ENCODE data around the gene TERB1.
"Not testable (repeated sequence)": the region's sequence is repeated elsewhere in the genome, so short reads cannot be mapped to it uniquely, and the experiment has no call there.

Gene TERB1

DNA sequence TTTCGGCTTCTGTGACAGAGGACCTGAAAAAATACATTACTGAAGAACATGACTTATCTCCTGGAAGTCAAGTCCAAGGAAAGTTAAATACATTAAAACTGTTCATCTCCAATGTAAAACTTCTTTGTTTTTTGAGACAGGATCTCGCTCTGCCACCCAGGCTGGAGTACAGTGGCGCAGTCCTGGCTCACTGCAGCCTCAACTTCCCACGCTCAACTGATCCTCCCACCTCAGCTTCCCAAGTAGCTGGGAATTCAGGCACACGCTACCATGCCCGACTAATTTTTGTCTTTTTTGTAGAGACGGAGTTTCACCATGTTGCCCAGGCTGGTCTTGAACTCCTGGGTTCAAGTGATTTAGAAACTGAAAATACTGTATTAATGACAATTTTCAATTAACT, 9.7 kb upstream of the TERB1 start:
- DNase-seq = no peak

DNA sequence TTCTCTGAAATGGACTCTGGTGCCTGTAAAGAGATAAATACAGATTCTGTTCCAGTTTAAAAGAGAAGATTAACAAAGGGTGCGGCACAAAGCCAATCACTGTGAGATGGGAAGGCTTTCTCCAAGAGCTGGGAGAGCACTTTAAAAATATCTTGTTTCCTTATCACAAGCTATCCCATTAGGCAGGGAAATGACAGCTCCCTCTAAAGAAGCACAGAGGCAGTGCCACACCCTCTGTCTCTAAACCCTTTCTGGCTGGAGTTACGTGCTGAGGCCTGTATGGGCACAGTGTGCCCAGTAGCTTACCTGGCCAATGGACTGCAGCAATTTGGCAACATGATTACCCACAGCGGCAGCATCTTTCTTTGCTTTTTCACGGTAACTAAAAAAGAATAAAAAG, 9.0 kb upstream of the TERB1 start:
- DNase-seq = no peak

GRCh38 chr16:66809765-66810164, 8.4 kb upstream of the TERB1 start:
- no peak for DNase-seq

DNA sequence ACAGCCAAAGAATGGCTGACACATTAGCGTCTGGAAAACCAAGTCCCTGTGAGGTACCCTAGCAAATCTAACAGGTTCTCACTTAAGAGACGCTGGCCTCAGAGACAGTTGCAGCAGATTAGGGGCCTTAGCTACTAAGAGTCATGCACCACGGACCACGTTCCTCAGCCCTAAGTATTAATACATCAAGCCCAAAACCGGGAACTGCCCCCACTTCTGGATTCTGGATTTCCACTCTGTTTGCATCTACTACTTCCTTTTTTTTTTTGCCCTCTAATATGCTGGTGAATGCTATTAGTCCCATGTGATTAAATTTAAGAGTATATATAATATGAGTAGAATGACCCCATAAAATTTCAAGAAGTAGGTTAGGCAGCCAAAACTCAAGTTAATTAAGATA, 775 bp upstream of the TERB1 start:
- DNase-seq = no peak

GRCh38 chr16:66800856-66801255, 528 bp downstream of the TERB1 start:
- no peak for DNase-seq

GRCh38 chr16:66798161-66798560, 3.2 kb downstream of the TERB1 start:
- no peak for DNase-seq

- not testable (repeated sequence) for DNase-seq
Observed at GRCh38 chr16:66793984-66794383, 7.4 kb downstream of the TERB1 start.

DNA sequence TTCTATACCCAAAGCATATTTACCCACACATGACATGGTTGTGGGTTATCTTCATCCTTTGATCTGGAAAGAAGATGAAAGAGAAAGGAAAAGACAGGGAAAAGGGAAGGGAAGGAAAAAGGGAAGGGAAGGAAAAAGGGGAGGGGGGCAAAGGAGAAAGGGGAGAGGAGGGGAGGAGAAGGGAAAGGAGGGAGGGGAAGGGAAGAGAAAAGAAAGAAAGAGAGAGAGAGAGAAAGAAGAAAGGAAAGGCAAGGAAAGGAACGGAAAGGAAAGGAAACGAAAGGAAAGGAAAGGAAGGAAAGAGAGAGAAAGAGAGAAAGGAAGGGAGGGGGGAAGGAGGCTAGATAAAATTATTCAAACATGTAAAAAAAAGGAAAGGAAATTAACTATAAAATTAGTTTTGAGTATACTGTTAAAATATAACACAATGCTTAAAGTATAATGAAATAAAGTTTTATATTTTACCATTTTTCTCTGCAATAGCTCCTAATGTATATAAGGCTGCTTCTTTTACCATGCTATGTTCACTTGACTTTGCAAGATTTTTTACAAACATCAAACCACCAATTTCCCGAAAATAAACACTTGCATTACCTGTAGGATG, 11.2 kb downstream of the TERB1 start:
- DNase-seq = no peak

DNA sequence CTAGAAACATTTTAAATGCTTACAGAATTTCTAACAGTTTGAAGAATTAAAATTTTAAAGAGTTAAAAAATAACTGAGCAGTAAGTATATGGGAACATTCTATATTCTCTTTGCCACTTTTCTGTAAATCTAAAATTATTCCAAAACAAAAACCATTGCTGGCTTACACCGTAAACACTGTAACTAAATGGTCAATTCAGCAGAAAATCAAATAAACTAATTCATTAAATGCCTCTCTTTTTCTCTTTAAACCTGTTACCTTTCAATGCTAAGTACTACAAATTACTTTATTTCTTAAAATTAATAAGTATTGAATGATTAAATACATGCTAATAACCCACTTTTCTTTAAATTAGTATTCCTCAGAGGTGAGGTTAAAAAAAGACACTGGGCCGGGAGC, 14.0 kb downstream of the TERB1 start:
- DNase-seq = no peak

GRCh38 chr16:66786551-66786950, 14.8 kb downstream of the TERB1 start:
- no peak for DNase-seq

DNA sequence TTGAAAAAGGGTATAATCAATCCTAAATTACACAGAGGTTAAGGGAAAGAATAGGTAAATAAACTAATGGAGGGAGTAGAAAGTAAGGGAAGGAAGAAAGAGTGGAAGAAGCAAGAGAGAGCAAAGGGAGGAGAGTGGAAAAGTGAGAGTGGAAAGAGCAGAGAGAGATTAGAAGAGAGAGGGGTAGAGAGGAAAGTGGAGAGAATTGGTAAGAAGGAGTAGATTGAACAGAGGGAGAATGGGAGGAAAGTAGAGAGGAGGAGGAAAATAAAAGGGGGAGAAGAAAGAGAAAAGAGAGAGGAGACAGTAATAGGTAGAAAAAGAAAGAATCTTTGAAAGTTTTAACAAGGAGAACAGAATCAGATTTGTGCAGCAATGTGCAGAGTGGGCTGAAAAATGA, 24.9 kb downstream of the TERB1 start:
- no peak for DNase-seq

DNA sequence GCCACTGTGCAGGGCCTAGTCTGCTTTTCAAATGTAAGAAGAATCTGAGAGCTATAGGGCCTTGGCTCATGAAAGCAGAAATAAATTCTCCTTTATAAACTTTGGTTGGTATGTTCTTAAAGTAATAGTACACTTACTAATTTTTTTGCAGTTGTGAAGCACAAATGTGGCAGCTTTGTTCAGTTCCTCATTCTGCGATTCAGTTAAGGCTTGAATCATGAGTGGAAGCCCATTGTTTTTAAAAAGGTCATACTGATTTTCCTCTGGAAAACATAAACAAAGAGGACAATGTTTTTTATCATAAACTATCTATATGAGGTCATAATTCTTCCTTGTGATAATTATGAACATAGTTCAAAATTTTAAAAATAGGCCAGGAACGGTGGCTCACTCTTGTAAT, 26.4 kb downstream of the TERB1 start:
- DNase-seq = no peak

GRCh38 chr16:66758086-66758485, 43.3 kb downstream of the TERB1 start:
- DNase-seq = no peak

DNA sequence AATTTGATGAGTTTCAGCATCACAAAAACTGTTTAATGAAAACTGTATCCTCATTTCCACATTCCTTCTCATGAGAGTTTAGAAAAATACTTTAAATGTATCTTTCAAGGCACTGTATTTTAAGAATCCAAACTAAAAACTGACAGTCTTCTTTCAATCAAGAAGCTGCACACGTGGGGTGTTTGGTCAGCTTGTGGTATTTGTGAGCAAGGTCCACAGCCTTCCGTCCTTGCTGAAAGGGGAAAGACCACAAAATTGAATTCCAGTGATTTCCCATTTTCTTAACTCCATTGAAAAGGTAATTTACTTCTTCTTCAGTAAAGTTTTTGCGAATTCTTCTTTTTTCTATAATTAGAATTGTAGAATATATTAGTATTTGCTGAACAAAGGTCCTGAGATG, 46.6 kb downstream of the TERB1 start:
- DNase-seq = no peak

GRCh38 chr16:66754211-66754610, 47.2 kb downstream of the TERB1 start:
- DNase-seq = no peak

DNA sequence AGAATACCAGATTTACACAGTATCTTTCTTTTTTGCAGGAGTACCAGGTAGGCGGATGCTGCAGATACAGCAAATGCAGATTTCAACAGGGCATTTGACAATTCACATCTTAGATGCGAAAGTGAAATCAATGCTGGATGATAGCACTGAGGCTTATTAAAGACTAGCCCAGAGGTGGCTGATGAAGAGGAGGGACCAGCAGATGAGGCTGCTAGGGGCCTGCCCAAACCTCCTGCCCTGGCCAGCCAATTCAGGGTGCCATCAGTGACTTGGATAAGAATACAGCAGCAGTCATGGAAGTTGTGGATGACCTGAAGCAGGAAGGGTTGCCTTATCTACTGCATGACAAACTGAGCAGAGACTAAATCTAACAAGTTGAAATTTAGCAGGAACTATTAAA, 48.4 kb downstream of the TERB1 start:
- DNase-seq = no peak

- no peak for DNase-seq
Observed at GRCh38 chr16:66752379-66752778, 49.0 kb downstream of the TERB1 start.

- no peak for DNase-seq
Observed at GRCh38 chr16:66751992-66752322, 49.4 kb downstream of the TERB1 start.

GRCh38 chr16:66751303-66751991, 49.9 kb downstream of the TERB1 start, which contains the start of gene DYNC1LI2:
Gene DYNC1LI2, minus strand, starts transcription at chr16:66751609. Its CDS starts 18 bp downstream, at chr16:66751591.
- peak; percentile 82 to 84 for DNase-seq

GRCh38 chr16:66751053-66751302, 50.4 kb downstream of the TERB1 start:
- DNase-seq = no peak

- no peak for DNase-seq
Observed at GRCh38 chr16:66750279-66751052, 50.9 kb downstream of the TERB1 start.

- DNase-seq = peak; percentile 11 to 21
Observed at GRCh38 chr16:66746682-66747081, 54.7 kb downstream of the TERB1 start.

GRCh38 chr16:66746048-66746447, 55.3 kb downstream of the TERB1 start:
- no peak for DNase-seq

DNA sequence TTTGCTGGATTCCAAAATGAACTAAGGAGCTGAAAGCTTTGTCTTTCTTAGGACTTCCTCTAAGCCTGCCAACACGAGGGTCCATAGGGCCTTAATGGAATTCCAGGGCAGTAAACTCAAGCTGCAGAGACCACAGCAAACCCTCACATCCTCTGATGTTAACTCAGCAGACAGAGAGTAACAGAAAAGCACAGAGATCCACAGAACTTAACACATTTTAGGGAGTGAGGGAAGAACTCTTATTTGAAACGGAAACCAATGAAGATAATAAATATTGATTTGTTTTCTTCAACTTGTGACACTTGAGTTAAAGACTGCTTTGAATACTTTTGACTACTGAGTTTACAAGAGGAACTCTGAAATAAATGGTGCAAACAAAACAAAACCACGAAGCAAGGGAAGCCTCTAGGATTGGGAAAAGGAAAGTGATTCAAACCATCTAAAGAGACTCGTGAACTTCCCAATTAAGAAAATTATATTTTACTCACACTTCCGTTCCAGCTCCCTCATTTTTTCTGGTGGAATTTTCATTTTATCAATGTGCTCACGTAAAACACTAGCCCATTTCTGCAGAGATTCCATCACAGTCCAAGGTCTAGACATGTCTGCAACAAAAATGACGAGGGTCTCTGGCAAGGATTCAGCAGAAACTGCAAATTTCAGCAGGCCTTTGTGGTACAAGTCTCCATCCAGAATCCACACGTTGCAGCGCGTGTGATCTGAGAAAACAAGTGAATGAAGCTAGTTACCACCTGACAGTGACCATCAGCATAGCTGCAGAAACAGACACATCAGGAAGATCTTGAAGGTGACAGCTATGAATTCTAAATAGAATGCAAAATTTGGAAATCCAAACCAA, 59.2 kb downstream of the TERB1 start:
- no peak for DNase-seq

All from CD4-positive, alpha-beta T cell treated with Interleukin-4 for 1 hour (primary cell).